NT2/D1 (cell line): Measurements from ENCODE around the gene PHTF2.

Experiments used
- SUZ12 ChIP-seq: IDR thresholded peaks from 2 replicates; pipeline ENCODE4 v1.6.1; 2011; ENCODE audit not compliant: insufficient read length, insufficient read depth; ENCODE audit errors: extremely low read depth
- YY1 ChIP-seq: IDR thresholded peaks from 2 replicates; pipeline ENCODE4 v1.6.1; 2011; ENCODE audit not compliant: insufficient read length, insufficient read depth
- ZNF274 ChIP-seq: IDR thresholded peaks from 2 replicates; pipeline ENCODE4 v1.6.1; 2011; ENCODE audit warnings: mild to moderate bottlenecking, low read depth, low read length

- TF ChIP-seq ZNF274 (no peak), YY1 (no peak), SUZ12 (no peak)
These were observed 89.0 kb downstream of the PHTF2 start for GRCh38 chr7:77887567-77887966.
